AG04450 (cell line): ENCODE data around the gene PPFIA4. TPM values are rescaled to one million over a fixed set of nuclear protein-coding genes. Genes with fewer than 3 reads are reported as not detected.

Experiments used
- CTCF ChIA-PET: fragments of 300-600, 350-600 bp; formaldehyde crosslinking; extraction: SDS; loops from one replicate; lab custom pipeline; 2022; ENCODE audit warnings: antibody characterized with exemption, inconsistent platforms; lab: Charles Lee
- POLR2A ChIA-PET: fragments of 350-600 bp; formaldehyde crosslinking; extraction: SDS; loops from one replicate; lab custom pipeline; 2021; ENCODE audit warnings: antibody characterized with exemption, inconsistent platforms; lab: Yijun Ruan, JAX
- DNase-seq: peaks from one replicate; pipeline ENCODE4 v3.0.0-alpha.2; 2011; ENCODE audit warnings: low read depth, low spot score
- H3K27ac ChIP-seq: one replicate; pipeline ENCODE4 v1.5.1; 2012; ENCODE audit warnings: low read depth, low read length, control low read depth
- H3K27me3 ChIP-seq: one replicate; pipeline ENCODE4 v1.6.0; 2012; ENCODE audit warnings: low read length; ENCODE audit not compliant: control insufficient read depth, insufficient read depth
- H3K4me3 ChIP-seq: 2 replicates; pipeline ENCODE4 v1.5.1; 2011; ENCODE audit warnings: mild to moderate bottlenecking, low read depth, low read length, control low read depth
- H3K9me3 ChIP-seq: 2 replicates; pipeline ENCODE4 v1.5.1; 2012; ENCODE audit warnings: low read length; ENCODE audit not compliant: control insufficient read depth, insufficient read depth
- polyA plus RNA-seq: library from polyadenylated mRNA; depleted of rRNA; stranded (reverse); fragments of >200 nt; gene quantifications from 2 replicates; pipeline ENCODE4 v1.2.3, GENCODE V29; 2011
- TF ChIP-seq, protein P1 (sequence below): IDR thresholded peaks from 2 replicates; pipeline ENCODE4 v1.5.1; 2011; ENCODE audit warnings: low read depth, low read length, control low read depth, inconsistent platforms

Gene PPFIA4
- polyA plus RNA-seq, 1 experiment, result 0.82 TPM

DNA sequence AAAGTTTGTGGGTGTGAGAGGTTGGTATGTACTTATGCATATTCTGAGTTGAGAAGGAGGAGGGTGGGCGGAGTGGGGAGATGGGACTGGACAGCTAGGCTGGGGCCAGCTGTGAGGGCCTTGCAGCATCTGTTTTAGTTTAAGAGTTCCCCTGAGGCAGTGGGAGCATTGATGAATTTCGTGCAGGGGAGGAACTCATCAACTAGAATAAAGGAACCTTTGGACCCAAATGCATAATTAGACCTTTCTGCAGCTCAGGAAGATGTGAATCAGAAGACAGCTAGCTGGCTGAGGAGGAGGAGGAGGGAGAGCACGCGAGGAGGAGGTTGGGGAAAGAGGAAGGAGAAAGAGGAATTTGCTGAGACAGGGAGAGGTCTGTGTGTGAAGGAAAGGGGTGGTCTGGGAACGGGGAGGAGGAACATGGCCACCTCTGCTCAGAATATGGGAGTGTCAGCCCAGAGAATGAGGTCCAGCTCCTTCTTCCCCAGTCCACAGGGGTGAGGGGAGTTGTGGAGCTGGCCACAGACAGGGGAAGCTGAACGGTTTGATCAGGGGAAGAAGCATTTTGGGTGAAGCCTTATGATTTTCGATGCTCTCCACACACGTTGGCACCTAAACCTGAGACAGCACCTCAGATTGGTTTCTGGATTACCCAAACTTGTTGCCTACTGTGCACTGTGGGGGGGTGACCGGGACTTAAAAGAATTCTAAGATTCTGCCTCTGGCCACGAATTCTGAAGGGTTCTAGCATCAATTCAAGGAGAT, 31.8 kb downstream of the PPFIA4 start:
- TF ChIP-seq, protein P1, sequence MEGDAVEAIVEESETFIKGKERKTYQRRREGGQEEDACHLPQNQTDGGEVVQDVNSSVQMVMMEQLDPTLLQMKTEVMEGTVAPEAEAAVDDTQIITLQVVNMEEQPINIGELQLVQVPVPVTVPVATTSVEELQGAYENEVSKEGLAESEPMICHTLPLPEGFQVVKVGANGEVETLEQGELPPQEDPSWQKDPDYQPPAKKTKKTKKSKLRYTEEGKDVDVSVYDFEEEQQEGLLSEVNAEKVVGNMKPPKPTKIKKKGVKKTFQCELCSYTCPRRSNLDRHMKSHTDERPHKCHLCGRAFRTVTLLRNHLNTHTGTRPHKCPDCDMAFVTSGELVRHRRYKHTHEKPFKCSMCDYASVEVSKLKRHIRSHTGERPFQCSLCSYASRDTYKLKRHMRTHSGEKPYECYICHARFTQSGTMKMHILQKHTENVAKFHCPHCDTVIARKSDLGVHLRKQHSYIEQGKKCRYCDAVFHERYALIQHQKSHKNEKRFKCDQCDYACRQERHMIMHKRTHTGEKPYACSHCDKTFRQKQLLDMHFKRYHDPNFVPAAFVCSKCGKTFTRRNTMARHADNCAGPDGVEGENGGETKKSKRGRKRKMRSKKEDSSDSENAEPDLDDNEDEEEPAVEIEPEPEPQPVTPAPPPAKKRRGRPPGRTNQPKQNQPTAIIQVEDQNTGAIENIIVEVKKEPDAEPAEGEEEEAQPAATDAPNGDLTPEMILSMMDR, result no peak
- no peak for DNase-seq

DNA sequence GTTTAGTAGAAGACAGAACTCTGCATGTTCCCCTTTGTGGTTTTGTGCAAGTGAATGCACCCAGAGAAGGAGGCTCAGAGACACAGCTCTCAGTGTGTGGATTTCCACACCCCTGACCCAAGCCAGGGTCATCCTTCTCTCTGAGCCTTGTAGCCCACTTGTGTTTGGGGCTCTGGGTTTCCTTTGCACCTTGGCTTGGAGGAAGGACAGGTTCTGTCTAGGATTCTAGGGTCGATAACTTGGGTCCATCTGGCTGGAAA, 32.3 kb downstream of the PPFIA4 start:
- H3K9me3 ChIP-seq, result no peaks in the 10 kb centered on the region; the same call in 1 of the 2 replicates
- peaks cover 17% of the 10 kb centered on the region for H3K27me3 ChIP-seq
- H3K27ac ChIP-seq, result no peak overlapping the region
- TF ChIP-seq, protein P1, result no peak
- ChIA-PET CTCF (interaction anchor here (1.4 to 3.0 kb wide), 2 partner anchors 19 to 22 kb away, joined by 4 to 16 read pairs; no protein-coding TSS in a partner anchor), POLR2A (no interaction called here)
- DNase-seq, result no peak
- no peak overlapping the region for H3K4me3 ChIP-seq

More for the DNA sequence above, 31.8 kb downstream of the PPFIA4 start:
- peaks cover 20% of the 10 kb centered on the region for H3K27me3 ChIP-seq
- ChIA-PET CTCF (interaction anchor here (0.6 to 3.0 kb wide), 5 partner anchors 18 to 209 kb away, joined by 3 to 16 read pairs (median 4); no protein-coding TSS in a partner anchor), POLR2A (no interaction called here)
- H3K9me3 ChIP-seq, result no peaks in the 10 kb centered on the region; the same call in 1 of the 2 replicates
- H3K4me3 ChIP-seq, result no peak overlapping the region
- no peak overlapping the region for H3K27ac ChIP-seq

DNA sequence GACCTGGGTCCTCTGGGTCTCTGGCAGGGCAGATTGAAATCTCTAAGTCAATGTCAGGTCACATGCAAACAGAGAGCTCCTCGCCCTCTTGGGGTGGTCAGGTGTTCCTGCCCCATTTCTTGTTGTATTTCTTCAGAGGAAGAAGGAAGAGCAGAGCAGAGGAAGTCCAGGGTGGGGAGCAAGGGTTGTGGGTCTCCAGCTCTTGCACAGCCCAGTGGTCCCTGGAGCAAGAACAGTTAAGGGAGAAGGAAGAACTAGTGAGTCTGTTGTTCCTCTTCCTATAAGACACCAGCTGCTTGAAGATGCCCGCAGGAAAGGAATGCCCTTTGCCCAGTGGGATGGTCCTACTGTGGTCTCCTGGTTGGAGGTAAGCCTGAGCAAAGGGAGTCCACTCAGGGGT, 33.2 kb downstream of the PPFIA4 start:
- CTCF ChIA-PET, result interaction anchor here (1.4 to 3.0 kb wide), 2 partner anchors 20 to 23 kb away, joined by 4 to 16 read pairs; no protein-coding TSS in a partner anchor

DNA sequence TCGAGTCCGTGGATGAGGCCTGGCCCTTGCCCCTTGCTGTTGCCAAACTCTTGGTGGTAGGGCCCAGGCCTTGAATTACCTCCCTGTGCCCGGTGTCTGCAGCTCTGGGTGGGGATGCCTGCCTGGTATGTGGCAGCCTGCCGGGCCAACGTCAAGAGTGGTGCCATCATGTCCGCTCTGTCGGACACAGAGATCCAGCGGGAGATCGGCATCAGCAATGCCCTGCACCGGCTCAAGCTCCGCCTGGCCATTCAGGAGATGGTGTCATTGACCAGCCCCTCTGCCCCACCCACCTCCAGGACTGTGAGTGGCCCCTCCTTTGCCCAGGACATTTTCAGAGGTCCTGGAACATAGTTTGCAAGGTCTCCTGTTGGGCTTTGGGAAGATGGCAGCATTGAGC, 33.8 kb downstream of the PPFIA4 start:
- Histone ChIP-seq H3K27ac (no peak overlapping the region), H3K9me3 (no peaks in the 10 kb centered on the region; the same call in 1 of the 2 replicates), H3K4me3 (no peak overlapping the region), H3K27me3 (peaks cover 20% of the 10 kb centered on the region)
- ChIA-PET CTCF (no interaction called here), POLR2A (no interaction called here)
- TF ChIP-seq, protein P1, result no peak
- no peak for DNase-seq

More for the DNA sequence above, 33.2 kb downstream of the PPFIA4 start:
- POLR2A ChIA-PET, result no interaction called here
- H3K4me3 ChIP-seq, result no peak overlapping the region
- no peak for DNase-seq
- H3K27ac ChIP-seq, result no peak overlapping the region
- peaks cover 16% of the 10 kb centered on the region for H3K27me3 ChIP-seq
- H3K9me3 ChIP-seq, result no peaks in the 10 kb centered on the region; the same call in 1 of the 2 replicates
- TF ChIP-seq, protein P1, result no peak

DNA sequence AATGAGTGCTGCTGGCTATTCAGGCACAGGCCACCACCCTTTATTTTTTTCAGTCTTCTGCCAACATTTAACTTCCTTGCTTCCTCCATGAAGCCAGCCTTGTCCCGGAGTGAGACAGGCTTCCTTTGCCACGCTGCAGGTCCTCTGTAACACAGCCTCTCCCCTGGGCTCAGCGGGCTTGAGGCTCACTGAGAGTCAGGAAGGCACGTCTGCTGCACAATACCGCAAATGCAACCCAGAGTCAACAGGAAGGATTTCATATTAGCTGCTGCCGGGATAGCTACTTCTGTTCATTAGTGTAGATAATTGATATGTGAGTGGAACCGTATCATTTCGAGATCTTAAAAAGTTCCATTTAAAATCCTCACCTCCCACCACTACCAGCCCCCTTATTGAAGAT, 37.0 kb downstream of the PPFIA4 start:
- no peak overlapping the region for H3K27ac ChIP-seq
- ChIA-PET POLR2A (no interaction called here), CTCF (interaction anchor here (1.1 kb wide), 1 partner anchor 204 kb away, joined by 3 read pairs; no protein-coding TSS in a partner anchor)
- DNase-seq, result no peak
- no peaks in the 10 kb centered on the region; the same call in 1 of the 2 replicates for H3K9me3 ChIP-seq
- no peak overlapping the region for H3K4me3 ChIP-seq
- TF ChIP-seq, protein P1, result no peak
- H3K27me3 ChIP-seq, result peaks cover 15% of the 10 kb centered on the region
